ENCODE data around the gene STK10.

STK10 gene

DNA sequence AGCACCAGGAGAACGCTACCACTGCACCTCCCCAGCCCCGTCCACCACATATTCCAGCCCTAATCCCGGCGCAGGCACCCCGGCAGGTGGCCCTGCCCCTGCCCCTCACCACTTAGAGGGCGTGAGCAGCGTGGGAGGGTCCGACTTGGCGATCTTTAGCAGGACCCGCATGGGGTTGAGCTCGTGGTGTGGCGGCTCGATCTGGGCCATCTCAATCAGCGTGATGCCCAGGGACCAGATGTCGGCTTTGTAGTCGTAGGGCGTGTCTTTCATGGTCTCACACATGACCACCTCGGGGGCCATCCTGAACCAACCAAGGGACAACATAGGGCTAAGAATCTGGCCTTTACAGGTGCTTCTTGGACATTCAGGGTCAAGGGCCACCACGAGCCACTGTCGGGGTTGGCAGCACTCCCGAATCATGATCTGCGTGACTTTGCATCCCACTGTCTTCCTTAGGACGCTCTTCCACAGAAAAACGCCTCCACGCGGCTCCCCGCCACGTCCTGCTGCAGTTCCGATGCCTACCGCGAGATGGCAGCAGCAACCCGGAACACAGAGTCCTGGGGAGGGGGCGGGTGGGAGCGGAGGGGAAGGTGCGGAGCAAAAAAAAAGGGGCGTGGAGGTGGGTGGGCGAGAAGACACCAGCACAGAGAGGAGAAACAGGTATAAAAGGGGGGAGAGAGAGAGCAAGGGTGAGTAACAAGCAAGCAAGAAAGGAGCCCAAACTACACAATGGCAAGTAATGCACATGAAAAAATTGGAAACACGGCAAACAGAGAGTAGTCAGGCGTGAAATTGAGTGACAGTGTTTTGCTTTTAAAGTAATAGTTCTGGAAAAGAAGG lies 81.3 kb downstream of the STK10 start:
- DNase-seq (ENCODE audit: low spot score) = peak; percentile 45

DNA sequence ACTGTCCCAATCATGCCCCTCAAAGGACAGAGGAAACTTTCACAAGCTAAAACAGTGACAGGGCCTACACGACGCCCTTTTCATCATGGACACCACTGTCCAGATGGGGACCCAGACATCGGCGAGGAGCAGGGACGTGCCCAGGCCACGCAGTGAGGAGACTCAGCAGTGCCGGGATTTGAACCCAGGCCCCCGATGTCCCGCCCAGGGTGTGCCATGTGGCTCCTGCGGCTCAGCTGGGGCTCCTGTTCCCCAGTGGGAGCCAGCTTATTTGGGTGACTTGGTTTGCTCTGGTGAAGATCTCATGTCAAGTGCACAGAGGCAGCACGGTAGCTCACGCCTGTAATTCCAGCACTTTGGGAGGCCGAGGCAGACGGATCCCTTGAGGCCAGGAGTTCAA lies 82.2 kb downstream of the STK10 start:
- DNase-seq (ENCODE audit: low spot score) = no peak

DNA sequence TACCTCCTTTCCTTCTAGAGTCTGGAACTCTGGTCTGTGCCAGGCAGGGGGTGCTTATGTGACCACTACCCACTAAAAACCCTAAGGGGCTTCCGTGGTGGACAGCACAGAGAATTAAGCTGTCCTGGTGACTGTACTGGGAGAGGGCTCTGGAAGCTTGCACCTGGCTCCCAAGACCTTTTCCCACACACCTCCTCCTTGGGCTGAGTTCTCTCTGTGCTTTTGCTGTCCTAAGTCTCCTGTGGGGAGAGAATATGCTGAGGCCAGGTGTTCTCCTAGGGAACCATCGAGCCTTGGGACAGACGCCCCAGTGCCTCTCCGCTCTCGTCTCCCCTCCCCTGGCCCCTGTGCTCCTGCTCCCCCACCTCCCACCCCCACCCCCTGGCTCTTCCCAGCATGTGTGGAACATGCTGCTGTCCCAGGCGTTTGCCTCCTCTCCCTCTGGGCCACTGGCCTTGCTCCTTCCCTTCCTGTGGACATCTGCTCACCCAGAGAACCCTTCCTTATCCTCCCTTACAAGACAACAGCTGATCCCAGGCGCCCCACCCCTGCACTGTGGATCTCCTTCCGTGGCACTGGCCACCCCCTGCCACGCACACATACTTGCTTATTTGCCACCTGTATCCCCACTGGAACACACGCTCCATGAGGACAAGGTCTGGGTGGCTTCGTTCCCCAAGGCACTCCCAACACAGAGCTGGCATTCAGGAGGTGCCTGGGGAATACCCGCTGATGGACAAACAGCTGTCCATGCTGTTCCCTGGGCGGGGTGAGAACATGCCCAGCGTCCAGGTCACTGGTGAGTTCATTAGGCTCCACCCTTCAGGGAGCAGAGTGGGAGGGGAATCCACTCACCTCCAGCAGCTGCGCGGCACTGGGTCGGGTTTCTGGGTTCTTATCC lies 83.0 kb downstream of the STK10 start:
- DNase-seq (ENCODE audit: low spot score) = no peak

- DNase-seq (ENCODE audit: low spot score) = no peak
Observed at GRCh38 chr5:172104021-172104420, 84.0 kb downstream of the STK10 start.

DNA sequence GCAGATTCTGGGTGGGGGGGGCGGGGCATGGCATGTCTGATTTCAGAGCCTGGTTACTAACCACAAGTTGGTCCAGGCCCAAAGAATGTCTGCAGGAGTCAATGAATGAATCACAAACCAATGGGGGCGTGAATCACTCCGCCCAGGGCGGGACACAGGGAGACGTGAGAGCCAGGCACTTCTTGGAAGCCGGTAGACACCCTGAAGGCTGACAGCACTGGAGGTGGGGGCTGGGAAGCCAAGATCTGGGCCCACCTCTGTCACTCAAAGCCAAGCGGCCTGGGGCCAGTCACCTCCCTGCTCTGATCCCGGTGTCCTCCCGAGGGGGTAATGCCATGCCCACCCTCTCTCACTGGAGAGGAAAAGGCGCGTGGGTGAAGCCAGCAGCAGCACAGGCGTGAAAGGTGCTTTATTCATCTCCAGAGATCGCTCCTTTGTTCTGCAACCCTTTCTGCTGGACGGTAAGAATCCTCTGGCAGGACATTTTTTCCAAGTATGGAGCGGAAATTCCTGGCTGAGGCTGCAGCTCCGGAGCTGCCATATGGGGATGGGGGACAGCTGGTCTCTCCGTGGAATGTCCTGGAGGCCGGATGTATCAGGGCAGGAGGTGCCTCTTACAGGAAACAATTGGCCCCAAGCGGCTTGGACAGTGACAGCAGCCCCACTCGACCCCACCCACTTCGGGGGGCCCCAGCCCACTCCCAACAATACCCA lies 85.0 kb downstream of the STK10 start:
- no peak for DNase-seq (ENCODE audit: low spot score)

DNA sequence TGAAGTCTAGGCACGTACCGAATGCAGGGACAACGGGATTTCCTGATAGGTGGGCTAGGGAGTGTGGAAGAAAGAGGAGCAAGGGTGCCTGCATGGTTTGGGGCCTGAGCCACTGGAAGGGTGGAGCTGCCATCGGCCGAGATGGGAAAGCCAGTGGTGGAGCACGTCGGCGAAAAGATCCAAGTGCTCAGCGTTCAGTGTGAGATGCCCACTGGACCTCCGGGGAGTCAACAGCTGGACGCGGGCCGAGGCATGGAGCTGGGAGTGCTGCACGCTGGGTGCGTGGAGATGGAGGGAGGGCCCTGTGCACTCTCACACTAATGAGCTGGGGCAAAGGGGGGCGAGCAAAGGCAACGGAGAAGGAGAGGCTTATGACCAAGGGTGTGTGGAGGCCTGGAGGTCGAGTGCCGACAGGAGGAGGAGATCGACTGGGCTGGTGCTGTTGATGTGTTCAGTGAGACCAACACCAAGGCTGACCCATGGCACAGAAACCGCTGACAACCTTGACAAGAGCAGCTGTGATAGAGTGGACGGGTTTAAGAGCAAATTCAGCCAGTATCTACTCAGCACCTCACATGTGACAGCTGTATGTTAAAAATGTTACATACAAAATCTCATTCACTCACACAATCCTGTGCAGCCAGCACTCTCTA lies 85.7 kb downstream of the STK10 start:
- no peak for DNase-seq (ENCODE audit: low spot score)

- DNase-seq (ENCODE audit: low spot score) = no peak
Observed at GRCh38 chr5:172101547-172102217, 86.3 kb downstream of the STK10 start.

DNA sequence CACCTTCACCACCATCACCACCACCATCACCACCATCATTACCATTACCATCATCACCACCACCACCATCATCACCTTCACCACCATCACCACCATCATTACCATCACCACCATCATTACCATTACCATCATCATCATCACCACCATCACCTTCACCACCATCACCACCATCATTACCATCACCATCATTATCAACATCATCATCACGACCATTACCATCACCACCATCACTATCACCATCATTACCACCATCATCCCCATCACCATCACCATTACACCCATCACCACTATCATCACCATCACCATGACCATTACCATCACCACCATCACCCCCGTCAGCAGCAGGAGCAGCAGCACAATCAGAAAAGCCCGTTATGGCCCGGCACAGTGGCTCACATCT lies 89.1 kb downstream of the STK10 start:
- DNase-seq (ENCODE audit: low spot score) = no peak

DNA sequence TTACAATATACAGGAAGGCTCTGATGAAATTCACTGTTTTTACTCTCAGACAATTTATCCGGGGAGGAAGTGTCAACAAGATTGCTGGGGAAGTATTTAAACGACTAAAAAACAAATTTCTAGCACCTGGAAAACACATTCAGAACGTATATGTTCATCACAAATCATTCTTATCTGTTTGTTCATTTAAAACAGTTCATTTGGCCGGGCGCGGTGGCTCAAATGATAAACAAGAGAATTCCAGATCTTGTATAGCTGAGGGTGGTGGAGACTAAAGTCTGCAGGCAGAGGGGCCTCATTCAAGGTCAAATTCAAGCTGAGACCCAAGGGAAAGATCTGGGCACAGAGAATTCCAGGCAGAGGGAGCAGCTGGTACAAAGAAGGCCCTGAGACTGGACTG lies 90.0 kb downstream of the STK10 start:
- no peak for DNase-seq (ENCODE audit: low spot score)

GRCh38 chr5:172097356-172097755 lies 90.7 kb downstream of the STK10 start:
- no peak for DNase-seq (ENCODE audit: low spot score)

DNA sequence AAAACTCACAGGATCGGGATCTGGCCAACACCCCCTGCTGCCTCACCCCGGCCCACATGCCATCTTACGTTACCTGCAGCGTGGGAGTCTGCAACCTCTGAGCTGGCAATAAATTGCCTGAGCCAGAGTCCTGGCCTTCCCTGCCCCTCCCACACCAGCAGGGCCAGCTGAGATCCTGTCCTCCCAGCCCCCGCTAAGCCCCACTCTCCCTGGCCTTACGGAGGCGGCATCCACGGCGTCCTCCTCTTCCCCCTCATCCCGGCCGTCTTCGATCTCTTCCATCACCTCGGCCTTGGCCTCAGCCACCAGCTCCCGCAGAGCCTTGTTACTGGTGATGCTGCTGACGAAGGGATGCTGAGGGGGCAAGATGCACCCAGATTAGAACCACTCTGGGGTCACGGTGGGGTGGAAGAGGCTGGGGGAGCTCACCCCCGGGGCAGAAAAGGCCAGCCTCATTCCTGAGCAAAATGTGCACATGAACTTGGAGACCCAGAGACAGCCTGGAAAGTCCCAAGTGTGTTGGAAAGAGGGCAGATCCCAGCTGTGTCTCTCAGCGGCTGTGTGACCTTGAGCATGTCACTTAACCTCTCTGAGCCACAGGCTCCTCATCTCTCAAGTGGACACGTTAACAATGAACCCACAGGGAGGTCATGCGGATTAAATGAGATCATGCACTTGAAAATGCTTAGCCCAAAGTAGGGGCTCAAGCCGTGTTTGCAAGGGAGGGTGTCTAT lies 91.7 kb downstream of the STK10 start:
- DNase-seq (ENCODE audit: low spot score) = no peak

GRCh38 chr5:172095368-172096206 lies 92.4 kb downstream of the STK10 start:
- no peak for DNase-seq (ENCODE audit: low spot score)

DNA sequence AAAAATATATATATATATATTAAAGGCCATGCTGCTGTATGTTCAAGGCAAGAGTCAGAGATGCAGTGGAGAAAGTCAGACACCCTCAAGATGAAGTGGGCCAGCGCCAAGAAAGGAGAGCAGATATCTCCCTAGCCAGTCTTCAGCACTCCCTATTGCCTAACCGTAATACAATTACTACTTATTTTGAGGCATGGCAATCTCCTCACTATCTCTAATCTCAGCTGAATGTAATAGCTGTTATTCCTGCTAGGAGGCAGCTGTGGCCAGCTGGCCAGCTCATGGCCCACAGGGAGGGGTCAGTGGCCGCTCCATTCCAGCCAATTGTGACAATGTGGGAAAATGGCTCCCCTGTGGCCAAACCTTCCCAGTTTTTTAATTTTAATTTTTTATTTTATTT lies 94.1 kb downstream of the STK10 start:
- DNase-seq (ENCODE audit: low spot score) = no peak

DNA sequence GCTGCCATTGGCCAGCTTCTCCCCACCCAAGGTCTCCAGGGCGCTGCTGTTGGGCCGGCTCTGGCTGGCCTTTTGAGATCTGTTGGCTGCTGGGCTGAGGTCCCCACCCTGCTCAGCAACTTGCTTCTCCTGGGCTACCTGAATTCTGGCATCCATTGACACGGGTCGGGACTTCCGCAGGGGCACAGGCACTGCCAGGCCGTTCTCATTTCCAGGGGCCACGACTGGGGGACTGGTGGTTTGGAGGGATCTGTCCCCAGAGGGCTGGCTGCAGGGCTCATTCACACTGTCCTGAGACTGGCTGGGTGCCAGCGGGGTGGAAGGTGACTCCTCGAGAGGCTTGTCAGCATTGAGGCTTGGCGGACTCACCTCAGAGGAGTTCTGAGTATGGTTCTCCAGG lies 94.5 kb downstream of the STK10 start:
- DNase-seq (ENCODE audit: low spot score) = no peak

- no peak for DNase-seq (ENCODE audit: low spot score)
Observed at GRCh38 chr5:172091956-172092732, 95.9 kb downstream of the STK10 start.

GRCh38 chr5:172090976-172091547 lies 97.0 kb downstream of the STK10 start:
- no peak for DNase-seq (ENCODE audit: low spot score)

DNA sequence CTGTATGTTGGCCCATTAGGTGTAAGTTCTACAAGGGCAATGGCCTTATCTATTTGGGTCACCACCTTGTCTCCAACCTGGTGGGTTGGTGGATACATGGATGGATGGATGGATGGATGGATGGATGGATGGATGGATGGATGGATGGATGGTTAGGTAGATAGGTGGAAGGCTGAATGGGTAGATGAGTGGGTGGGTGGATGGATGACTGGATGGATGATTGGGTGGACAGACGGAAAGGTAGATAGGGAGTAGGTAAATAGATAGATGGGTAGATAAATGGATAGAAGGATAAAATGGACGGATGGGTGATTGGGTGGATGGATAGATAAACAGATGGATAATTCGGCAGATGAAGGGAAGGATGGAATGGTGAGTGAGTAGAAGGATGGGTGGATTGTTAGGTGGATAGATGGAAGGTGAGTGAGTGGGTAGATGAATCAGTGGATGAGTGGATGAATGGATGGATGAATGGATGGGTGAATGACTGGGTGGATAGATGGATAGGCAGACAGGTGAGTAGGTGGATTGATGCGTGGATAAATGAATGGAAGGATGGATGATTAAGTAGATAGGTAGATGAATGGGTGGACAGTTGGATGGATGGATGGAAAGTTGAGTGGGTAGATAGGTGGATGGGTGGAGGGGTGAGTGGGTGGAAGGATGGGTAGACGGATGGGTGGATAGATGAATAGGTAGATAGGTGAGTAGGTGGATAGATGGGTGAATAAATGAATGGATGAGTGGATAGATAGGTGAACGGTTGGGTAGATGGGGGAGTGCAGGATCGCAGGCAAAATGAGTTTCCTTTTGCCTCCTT lies 98.5 kb downstream of the STK10 start:
- no peak for DNase-seq (ENCODE audit: low spot score)

GRCh38 chr5:172088801-172089200 lies 99.2 kb downstream of the STK10 start:
- DNase-seq (ENCODE audit: low spot score) = no peak
